HFF-Myc (cell line): ENCODE measurements around the gene PTPRN2.

Source experiments
- DNase-seq: peaks from one replicate; pipeline ENCODE4 v3.0.0-alpha.2; 2011; ENCODE audit warnings: low read depth; ENCODE audit errors: extremely low read depth
- H3K4me3 ChIP-seq: replicated peaks from 2 replicates; pipeline ENCODE4 v1.5.1; 2011; ENCODE audit warnings: low read depth, mild to moderate bottlenecking, control low read depth, low read length
- CTCF ChIP-seq: IDR thresholded peaks from 2 replicates; pipeline ENCODE4 v1.5.1; 2012; ENCODE audit warnings: mild to moderate bottlenecking, low read depth, low read length, control low read depth; ENCODE audit errors: missing control alignments

Gene PTPRN2

DNA sequence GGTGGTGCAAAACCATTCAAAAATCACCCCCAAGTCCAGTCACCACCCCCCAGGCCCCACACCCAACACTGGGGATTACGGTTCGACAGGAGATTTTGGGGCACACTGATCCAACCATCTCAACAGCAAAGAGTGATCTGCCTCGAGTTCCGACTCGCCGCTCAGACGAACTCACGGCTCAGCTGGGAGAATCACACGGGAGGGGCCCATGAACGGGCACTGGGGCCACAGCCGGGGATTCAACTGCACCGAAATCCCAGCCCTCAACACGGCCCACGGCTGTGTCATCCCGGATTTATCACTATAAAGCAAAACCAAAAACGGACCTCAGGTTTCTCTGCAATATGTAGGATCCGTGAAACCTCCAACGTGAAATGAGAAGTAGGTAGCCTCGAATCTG is 790.8 kb downstream of the PTPRN2 start:
- no peak for DNase-seq
- no peak overlapping the region for H3K4me3 ChIP-seq
- no peak for TF ChIP-seq CTCF

DNA sequence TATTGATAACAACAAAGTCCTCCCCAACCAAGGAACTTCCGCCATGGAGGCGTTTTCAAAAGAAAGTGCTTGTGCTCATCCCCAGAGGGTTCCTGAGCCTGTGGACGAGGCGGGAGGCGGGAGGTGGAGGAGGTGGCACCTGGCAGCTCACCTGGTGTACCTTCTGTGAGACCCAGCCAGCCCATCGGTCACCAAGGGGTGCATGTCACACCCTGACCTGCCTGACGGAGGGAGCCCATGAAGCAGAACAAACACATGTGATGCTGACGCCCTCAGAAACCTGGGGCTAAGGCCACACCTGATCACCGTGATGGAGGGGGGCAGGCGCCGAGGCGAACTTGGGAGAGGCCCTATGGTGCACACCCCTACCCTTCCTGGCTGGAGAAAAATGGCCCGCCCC is 792.0 kb downstream of the PTPRN2 start:
- TF ChIP-seq CTCF = no peak
- DNase-seq = no peak
- H3K4me3 ChIP-seq = no peak overlapping the region

- no peak overlapping the region for H3K4me3 ChIP-seq
- TF ChIP-seq CTCF = no peak
- no peak for DNase-seq
Measured at GRCh38 chr7:157795199-157795598, 792.4 kb downstream of the PTPRN2 start.

GRCh38 chr7:157794746-157795065 is 792.9 kb downstream of the PTPRN2 start:
- no peak for DNase-seq
- H3K4me3 ChIP-seq = no peak overlapping the region
- TF ChIP-seq CTCF = no peak

DNA sequence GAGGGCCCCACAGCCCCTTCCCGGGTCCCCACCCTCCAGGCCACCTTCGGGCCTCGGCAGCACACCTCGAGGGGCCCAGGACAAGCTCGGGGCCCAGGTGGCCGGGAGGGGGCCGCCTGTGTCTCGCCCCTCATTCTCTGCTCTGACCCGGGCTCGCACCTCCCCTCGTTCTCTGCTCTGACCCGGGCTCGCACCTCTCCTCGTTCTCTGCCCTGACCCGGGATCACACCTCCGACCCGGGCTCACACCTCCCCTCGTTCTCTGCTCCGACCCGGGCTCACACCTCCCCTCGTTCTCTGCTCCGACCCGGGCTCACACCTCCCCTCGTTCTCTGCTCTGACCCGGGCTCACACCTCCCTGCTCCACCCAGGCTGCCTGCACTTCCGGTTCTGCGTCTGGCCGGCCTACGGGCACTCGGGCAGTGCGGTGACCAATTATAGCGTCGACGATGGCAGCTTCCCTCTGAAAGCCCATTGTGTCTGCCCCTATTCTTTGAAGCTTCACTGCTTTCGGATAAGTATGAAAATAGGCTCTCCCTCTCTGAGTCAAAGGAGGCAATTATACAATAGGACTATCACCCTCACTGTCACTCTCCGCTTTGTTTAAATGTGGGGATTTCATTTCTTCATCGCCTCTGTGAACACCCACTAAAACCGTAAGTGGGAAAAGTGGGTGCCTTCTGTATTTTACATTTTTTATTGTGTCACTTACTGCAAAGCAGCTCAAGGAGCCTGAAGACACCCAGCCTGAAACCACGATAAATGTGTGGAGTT is 793.5 kb downstream of the PTPRN2 start:
- H3K4me3 ChIP-seq = no peak overlapping the region
- no peak for DNase-seq
- TF ChIP-seq CTCF = no peak

- H3K4me3 ChIP-seq = no peak overlapping the region
- no peak for DNase-seq
- no peak for TF ChIP-seq CTCF
Measured at GRCh38 chr7:157793087-157793353, 794.6 kb downstream of the PTPRN2 start.
